ENCODE measurements around the gene KIAA1614.

DNA sequence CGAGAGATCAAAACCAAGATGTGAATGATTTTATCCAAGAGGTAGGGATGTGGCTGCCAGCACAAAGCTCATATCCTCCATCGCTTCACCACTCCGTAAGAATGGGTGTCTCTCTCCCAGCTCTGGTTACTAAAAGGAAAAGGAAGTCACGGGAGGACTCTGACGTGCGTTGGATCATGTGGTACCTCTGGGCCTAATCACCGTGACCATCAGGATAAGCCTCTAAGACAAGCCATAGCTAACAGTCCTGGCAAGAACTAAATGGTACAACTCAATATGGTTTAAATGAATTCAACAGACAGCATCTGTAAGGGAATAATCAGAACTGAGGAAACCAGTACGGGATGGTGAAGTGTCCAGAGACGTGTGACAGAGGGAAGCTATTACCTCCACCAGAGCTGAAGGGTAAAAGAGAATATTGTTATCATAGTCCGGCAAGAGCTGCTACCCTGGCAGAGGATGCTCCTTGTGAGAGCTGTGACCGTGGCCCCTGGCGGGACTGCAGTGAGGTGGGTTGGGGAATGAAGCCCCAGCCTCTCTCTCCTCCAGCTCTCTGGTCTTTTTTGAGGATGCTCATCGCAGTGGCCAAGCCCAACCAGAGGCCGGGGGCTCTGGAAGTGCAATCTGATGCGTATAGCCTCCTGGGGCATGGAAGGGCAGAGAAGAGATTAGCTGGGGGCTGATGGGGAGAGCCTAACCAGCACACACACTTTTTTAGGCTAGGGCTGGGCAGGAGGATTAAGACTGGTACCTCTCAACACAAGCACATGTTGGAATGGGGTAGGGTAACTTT, 54.2 kb downstream of the KIAA1614 start:
- TF ChIP-seq, protein P1, sequence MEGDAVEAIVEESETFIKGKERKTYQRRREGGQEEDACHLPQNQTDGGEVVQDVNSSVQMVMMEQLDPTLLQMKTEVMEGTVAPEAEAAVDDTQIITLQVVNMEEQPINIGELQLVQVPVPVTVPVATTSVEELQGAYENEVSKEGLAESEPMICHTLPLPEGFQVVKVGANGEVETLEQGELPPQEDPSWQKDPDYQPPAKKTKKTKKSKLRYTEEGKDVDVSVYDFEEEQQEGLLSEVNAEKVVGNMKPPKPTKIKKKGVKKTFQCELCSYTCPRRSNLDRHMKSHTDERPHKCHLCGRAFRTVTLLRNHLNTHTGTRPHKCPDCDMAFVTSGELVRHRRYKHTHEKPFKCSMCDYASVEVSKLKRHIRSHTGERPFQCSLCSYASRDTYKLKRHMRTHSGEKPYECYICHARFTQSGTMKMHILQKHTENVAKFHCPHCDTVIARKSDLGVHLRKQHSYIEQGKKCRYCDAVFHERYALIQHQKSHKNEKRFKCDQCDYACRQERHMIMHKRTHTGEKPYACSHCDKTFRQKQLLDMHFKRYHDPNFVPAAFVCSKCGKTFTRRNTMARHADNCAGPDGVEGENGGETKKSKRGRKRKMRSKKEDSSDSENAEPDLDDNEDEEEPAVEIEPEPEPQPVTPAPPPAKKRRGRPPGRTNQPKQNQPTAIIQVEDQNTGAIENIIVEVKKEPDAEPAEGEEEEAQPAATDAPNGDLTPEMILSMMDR (conservative IDR thresholded peaks at IDR 0.05; ENCODE audit: low read length) = no peak
- TF ChIP-seq EZH2phosphoT487 (IDR thresholded peaks at IDR 0.05; ENCODE audit: borderline replicate concordance, low read depth, low read length) = no peak
